ENCODE measurements around the gene SHISA3.

Gene SHISA3

DNA sequence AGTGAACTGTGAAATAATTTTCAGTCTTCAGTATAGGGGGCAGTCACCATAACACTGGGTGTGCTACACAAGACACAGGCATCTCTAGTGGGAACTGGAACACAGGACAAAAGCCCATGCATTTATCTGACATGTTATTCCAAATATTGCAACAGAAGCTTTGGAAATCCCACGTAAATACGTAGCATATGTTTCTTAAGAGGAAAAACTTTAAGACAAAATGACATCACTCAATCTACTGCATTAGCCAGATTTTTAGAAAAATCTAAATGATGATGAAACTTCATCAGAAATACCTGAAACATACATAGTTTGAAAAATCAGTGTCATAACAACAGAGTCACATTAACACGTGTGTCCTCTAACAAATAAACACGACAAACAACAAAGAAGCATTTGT lies 14.5 kb downstream of the SHISA3 start:
- Histone ChIP-seq H3K79me2 (ENCODE audit: low read length) (no peaks in the 10 kb centered on the region), H3K4me3 (ENCODE audit: low read length) (no peak overlapping the region), H3K27ac (ENCODE audit: low read length) (no peak overlapping the region), H3K4me2 (ENCODE audit: low read depth, low read length) (no peak overlapping the region), H3K27me3 (replicated peaks; ENCODE audit: insufficient read depth, low read length) (no peaks in the 10 kb centered on the region), H3K9me2 (replicated peaks; ENCODE audit: insufficient read depth, low read length) (no peaks in the 10 kb centered on the region), H3K9ac (ENCODE audit: low read length) (no peak overlapping the region), H3K4me1 (ENCODE audit: low read length) (no peaks in the 10 kb centered on the region), H3K36me3 (replicated peaks; ENCODE audit: insufficient read depth, low read length) (no peaks in the 10 kb centered on the region), H3K9me3 (replicated peaks; ENCODE audit: insufficient read depth, low read length) (no peaks in the 10 kb centered on the region), H3F3A (ENCODE audit: insufficient read depth, low read length) (no peaks in the 10 kb centered on the region), H4K20me1 (ENCODE audit: insufficient read depth, low read length) (no peaks in the 10 kb centered on the region), H2AFZ (ENCODE audit: low read length) (no peak overlapping the region)
- no peak for DNase-seq
- TF ChIP-seq EZH2phosphoT487 (IDR thresholded peaks at IDR 0.05; ENCODE audit: low read length): no peak
- TF ChIP-seq EZH2 (optimal IDR thresholded peaks at IDR 0.05; ENCODE audit: low read depth, low read length): no peak
- TF ChIP-seq CTCF (IDR thresholded peaks at IDR 0.05; ENCODE audit: low read length): no peak

GRCh38 chr4:42412251-42412650 lies 15.0 kb downstream of the SHISA3 start:
- no peaks in the 10 kb centered on the region for H3K9me2 ChIP-seq (replicated peaks; ENCODE audit: insufficient read depth, low read length)
- H3K36me3 ChIP-seq (replicated peaks; ENCODE audit: insufficient read depth, low read length): no peaks in the 10 kb centered on the region
- H3K4me1 ChIP-seq (ENCODE audit: low read length): no peaks in the 10 kb centered on the region
- no peak for DNase-seq
- H3K4me3 ChIP-seq (ENCODE audit: low read length): no peak overlapping the region
- no peak overlapping the region for H2AFZ ChIP-seq (ENCODE audit: low read length)
- H3K9ac ChIP-seq (ENCODE audit: low read length): no peak overlapping the region
- H3K9me3 ChIP-seq (replicated peaks; ENCODE audit: insufficient read depth, low read length): no peaks in the 10 kb centered on the region
- no peak overlapping the region for H3K27ac ChIP-seq (ENCODE audit: low read length)
- no peaks in the 10 kb centered on the region for H3F3A ChIP-seq (ENCODE audit: insufficient read depth, low read length)
- H4K20me1 ChIP-seq (ENCODE audit: insufficient read depth, low read length): no peaks in the 10 kb centered on the region
- H3K4me2 ChIP-seq (ENCODE audit: low read depth, low read length): no peak overlapping the region
- H3K27me3 ChIP-seq (replicated peaks; ENCODE audit: insufficient read depth, low read length): no peaks in the 10 kb centered on the region
- no peaks in the 10 kb centered on the region for H3K79me2 ChIP-seq (ENCODE audit: low read length)
- TF ChIP-seq EZH2 (optimal IDR thresholded peaks at IDR 0.05; ENCODE audit: low read depth, low read length) (no peak), EZH2phosphoT487 (IDR thresholded peaks at IDR 0.05; ENCODE audit: low read length) (no peak), CTCF (IDR thresholded peaks at IDR 0.05; ENCODE audit: low read length) (no peak)

GRCh38 chr4:42415281-42415680 lies 18.0 kb downstream of the SHISA3 start:
- Histone ChIP-seq H3K27me3 (replicated peaks; ENCODE audit: insufficient read depth, low read length) (no peaks in the 10 kb centered on the region), H4K20me1 (ENCODE audit: insufficient read depth, low read length) (no peaks in the 10 kb centered on the region), H3K4me2 (ENCODE audit: low read depth, low read length) (no peak overlapping the region), H3K79me2 (ENCODE audit: low read length) (no peaks in the 10 kb centered on the region), H3K4me1 (ENCODE audit: low read length) (no peaks in the 10 kb centered on the region), H3K9ac (ENCODE audit: low read length) (no peak overlapping the region), H3K9me3 (replicated peaks; ENCODE audit: insufficient read depth, low read length) (no peaks in the 10 kb centered on the region), H3K4me3 (ENCODE audit: low read length) (no peak overlapping the region), H3K36me3 (replicated peaks; ENCODE audit: insufficient read depth, low read length) (0 out of 2 replicates have a peak, but pooled peaks cover 3% of the 10 kb centered on the region), H2AFZ (ENCODE audit: low read length) (no peak overlapping the region), H3K9me2 (replicated peaks; ENCODE audit: insufficient read depth, low read length) (no peaks in the 10 kb centered on the region), H3K27ac (ENCODE audit: low read length) (no peak overlapping the region), H3F3A (ENCODE audit: insufficient read depth, low read length) (no peaks in the 10 kb centered on the region)
- no peak for DNase-seq
- no peak for TF ChIP-seq EZH2 (optimal IDR thresholded peaks at IDR 0.05; ENCODE audit: low read depth, low read length)
- no peak for TF ChIP-seq EZH2phosphoT487 (IDR thresholded peaks at IDR 0.05; ENCODE audit: low read length)
- no peak for TF ChIP-seq CTCF (IDR thresholded peaks at IDR 0.05; ENCODE audit: low read length)

Measured in MM.1S (cell line).